B cell (primary cell): ENCODE data around the gene GNLY.

Experiments
- EZH2 ChIP-seq: IDR thresholded peaks from 2 replicates; pipeline ENCODE4 v1.6.1; 2012; ENCODE audit warnings: borderline replicate concordance, low read depth, mild to moderate bottlenecking, moderate library complexity, low read length; ENCODE audit not compliant: insufficient read depth, poor library complexity, severe bottlenecking
- TF ChIP-seq, protein P1 (sequence below): fragments of 200-600 bp; IDR thresholded peaks from one replicate; pipeline ENCODE4 v1.8.0; 2022; ENCODE audit warnings: antibody characterized with exemption, mild to moderate bottlenecking

DNA sequence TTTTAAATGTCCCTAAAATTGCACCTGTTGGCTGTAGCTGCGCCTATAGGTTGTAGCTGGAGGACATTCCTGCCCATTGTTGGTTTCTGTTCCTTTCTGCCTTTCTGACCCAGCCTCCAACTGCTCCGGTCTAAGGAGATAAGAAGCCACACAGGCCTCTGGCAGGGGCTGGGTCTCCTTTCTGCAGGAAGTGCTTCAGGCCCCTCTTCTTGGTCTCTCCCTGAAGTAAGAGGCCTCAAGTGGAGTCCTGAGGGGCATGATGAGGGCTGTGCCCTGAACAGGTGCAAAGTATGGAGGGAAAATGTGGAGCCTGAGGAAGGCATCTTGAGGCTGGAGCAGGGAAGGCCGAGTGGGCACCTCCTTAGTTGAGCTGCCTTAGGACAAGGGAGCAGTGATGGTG lies 15.8 kb upstream of the GNLY start:
- TF ChIP-seq, protein P1, sequence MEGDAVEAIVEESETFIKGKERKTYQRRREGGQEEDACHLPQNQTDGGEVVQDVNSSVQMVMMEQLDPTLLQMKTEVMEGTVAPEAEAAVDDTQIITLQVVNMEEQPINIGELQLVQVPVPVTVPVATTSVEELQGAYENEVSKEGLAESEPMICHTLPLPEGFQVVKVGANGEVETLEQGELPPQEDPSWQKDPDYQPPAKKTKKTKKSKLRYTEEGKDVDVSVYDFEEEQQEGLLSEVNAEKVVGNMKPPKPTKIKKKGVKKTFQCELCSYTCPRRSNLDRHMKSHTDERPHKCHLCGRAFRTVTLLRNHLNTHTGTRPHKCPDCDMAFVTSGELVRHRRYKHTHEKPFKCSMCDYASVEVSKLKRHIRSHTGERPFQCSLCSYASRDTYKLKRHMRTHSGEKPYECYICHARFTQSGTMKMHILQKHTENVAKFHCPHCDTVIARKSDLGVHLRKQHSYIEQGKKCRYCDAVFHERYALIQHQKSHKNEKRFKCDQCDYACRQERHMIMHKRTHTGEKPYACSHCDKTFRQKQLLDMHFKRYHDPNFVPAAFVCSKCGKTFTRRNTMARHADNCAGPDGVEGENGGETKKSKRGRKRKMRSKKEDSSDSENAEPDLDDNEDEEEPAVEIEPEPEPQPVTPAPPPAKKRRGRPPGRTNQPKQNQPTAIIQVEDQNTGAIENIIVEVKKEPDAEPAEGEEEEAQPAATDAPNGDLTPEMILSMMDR, result no peak
- no peak for TF ChIP-seq EZH2
